ENCODE data around the gene ASB6. TPM values are rescaled to one million over a fixed set of nuclear protein-coding genes. Genes with fewer than 3 reads are reported as not detected.

ASB6 gene
- total RNA-seq, 1 donor: 17.8 TPM

GRCh38 chr9:129615407-129616285 is 26.3 kb downstream of the ASB6 start:
- Histone ChIP-seq H3K4me3 (ENCODE audit: low read length) (no peak overlapping the region), H3K9me3 (ENCODE audit: low read depth, low read length) (no peaks in the 10 kb centered on the region), H3K27me3 (ENCODE audit: insufficient read depth, low read length) (peaks cover 15% of the 10 kb centered on the region), H3K4me1 (ENCODE audit: insufficient read depth, low read length) (peaks cover 18% of the 10 kb centered on the region)

DNA sequence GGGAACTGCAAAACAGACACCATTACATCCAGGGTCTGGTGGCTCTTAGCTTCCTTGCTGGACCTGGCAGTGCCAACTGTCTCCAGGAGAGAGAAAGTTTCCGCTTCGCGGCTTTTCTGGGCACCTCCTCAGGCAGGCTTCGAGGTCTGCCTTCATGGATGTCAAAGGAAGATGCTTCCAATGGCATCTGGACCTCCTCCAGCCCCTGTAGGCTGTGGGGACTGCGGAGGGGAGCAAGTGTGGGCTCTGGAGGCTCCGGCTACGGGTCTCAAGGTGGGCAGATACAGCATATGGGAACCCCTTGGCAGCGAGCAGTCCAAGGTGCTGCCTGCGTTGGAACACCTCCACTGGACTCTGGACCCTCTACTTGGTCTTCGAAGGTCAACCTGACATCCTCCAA is 27.0 kb downstream of the ASB6 start:
- peaks cover 13% of the 10 kb centered on the region for H3K4me1 ChIP-seq (ENCODE audit: insufficient read depth, low read length)
- no peak overlapping the region for H3K4me3 ChIP-seq (ENCODE audit: low read length)
- no peaks in the 10 kb centered on the region for H3K9me3 ChIP-seq (ENCODE audit: low read depth, low read length)
- peaks cover 11% of the 10 kb centered on the region for H3K27me3 ChIP-seq (ENCODE audit: insufficient read depth, low read length)

DNA sequence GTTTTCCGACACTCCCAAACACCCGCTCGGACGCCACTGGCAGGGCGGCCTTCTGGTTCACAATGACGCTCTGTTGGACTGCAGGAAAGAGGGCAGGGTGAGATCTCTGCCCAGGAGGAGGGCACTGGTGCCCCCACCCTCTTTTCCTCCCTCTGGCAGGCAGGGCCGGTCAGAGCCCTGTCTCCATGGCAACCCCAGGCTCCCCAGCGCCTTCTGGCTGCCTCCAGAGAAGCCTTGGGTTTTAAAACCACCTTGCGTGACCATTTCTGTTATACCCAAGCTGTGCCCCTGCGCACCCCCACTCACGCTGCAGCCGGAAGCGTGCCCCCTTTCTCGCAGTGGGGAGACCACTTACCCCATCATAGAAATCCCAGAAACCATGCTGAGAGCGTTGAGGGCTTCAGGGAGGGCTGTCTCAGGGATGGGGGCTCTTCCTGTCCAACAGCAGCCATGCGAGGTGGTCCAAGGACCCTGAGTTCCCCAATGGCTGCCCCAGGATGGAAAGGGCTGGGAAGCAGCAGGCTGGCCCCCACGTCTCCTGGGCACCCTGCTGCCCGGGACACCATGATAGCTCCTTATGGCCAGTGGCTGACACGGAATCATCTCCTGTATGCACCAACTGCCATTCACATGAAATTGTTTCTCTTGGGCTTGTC is 28.3 kb downstream of the ASB6 start:
- Histone ChIP-seq H3K4me1 (ENCODE audit: insufficient read depth, low read length) (peaks cover 20% of the 10 kb centered on the region), H3K27me3 (ENCODE audit: insufficient read depth, low read length) (no peaks in the 10 kb centered on the region), H3K9me3 (ENCODE audit: low read depth, low read length) (no peaks in the 10 kb centered on the region), H3K4me3 (ENCODE audit: low read length) (no peak overlapping the region)

DNA sequence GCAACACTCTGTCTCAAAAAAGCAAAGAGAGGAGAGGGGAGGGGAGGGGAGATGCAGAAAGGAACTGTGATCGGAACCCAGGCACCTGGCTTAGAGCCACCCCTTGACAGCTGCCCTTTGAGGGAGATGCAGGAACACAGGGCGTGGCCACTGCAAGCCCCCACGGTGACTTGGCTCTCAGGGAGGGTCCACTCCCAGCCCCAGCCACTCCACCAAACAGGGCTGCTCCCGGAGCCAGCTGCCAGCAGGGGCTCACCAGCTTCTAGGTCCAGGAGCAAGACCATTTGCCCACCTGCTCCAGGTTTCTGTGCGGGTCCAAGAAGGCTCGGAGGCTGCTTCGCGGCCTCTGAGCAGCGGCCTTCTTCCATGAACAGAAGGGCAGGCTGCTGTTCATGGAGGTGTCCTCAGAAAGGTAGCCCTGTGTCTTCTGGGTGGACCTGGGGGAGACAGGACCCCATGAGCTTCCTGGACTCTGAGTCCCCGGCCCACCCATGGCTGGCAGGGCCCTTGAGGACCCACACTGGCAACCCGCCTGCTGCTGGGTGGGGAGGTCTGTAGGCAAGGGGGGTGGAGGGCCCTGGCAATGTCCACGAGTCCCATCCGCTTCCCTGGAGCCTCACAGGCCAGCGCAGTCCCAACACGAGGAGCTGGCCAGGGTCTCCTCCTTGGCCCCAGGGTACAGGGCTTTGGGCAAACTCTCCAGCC is 29.0 kb downstream of the ASB6 start:
- Histone ChIP-seq H3K4me1 (ENCODE audit: insufficient read depth, low read length) (peaks cover 27% of the 10 kb centered on the region), H3K9me3 (ENCODE audit: low read depth, low read length) (no peaks in the 10 kb centered on the region), H3K4me3 (ENCODE audit: low read length) (no peak overlapping the region), H3K27me3 (ENCODE audit: insufficient read depth, low read length) (no peaks in the 10 kb centered on the region)

- peaks cover 36% of the 10 kb centered on the region for H3K4me1 ChIP-seq (ENCODE audit: insufficient read depth, low read length)
These were observed 29.8 kb downstream of the ASB6 start for GRCh38 chr9:129612123-129612522.

GRCh38 chr9:129611307-129611800 is 30.6 kb downstream of the ASB6 start:
- H3K9me3 ChIP-seq (ENCODE audit: low read depth, low read length): no peaks in the 10 kb centered on the region
- H3K27me3 ChIP-seq (ENCODE audit: insufficient read depth, low read length): no peaks in the 10 kb centered on the region
- H3K4me3 ChIP-seq (ENCODE audit: low read length): no peak overlapping the region
- H3K4me1 ChIP-seq (ENCODE audit: insufficient read depth, low read length): peaks cover 42% of the 10 kb centered on the region

More at GRCh38 chr9:129612123-129612522, 29.8 kb downstream of the ASB6 start:
- Histone ChIP-seq H3K4me3 (ENCODE audit: low read length) (no peak overlapping the region), H3K27me3 (ENCODE audit: insufficient read depth, low read length) (no peaks in the 10 kb centered on the region), H3K9me3 (ENCODE audit: low read depth, low read length) (no peaks in the 10 kb centered on the region)

- peak overlapping the region; percentile 53 for H3K4me3 ChIP-seq (ENCODE audit: low read length)
These were observed 31.3 kb downstream of the ASB6 start for GRCh38 chr9:129610473-129611306.

GRCh38 chr9:129610213-129610472 is 31.8 kb downstream of the ASB6 start:
- no peaks in the 10 kb centered on the region for H3K9me3 ChIP-seq (ENCODE audit: low read depth, low read length)
- H3K4me3 ChIP-seq (ENCODE audit: low read length): peak overlapping the region; percentile 53
- no peaks in the 10 kb centered on the region for H3K27me3 ChIP-seq (ENCODE audit: insufficient read depth, low read length)
- peaks cover 42% of the 10 kb centered on the region for H3K4me1 ChIP-seq (ENCODE audit: insufficient read depth, low read length)

More at GRCh38 chr9:129610473-129611306, 31.3 kb downstream of the ASB6 start:
- H3K4me1 ChIP-seq (ENCODE audit: insufficient read depth, low read length): peaks cover 42% of the 10 kb centered on the region
- H3K9me3 ChIP-seq (ENCODE audit: low read depth, low read length): no peaks in the 10 kb centered on the region
- no peaks in the 10 kb centered on the region for H3K27me3 ChIP-seq (ENCODE audit: insufficient read depth, low read length)

DNA sequence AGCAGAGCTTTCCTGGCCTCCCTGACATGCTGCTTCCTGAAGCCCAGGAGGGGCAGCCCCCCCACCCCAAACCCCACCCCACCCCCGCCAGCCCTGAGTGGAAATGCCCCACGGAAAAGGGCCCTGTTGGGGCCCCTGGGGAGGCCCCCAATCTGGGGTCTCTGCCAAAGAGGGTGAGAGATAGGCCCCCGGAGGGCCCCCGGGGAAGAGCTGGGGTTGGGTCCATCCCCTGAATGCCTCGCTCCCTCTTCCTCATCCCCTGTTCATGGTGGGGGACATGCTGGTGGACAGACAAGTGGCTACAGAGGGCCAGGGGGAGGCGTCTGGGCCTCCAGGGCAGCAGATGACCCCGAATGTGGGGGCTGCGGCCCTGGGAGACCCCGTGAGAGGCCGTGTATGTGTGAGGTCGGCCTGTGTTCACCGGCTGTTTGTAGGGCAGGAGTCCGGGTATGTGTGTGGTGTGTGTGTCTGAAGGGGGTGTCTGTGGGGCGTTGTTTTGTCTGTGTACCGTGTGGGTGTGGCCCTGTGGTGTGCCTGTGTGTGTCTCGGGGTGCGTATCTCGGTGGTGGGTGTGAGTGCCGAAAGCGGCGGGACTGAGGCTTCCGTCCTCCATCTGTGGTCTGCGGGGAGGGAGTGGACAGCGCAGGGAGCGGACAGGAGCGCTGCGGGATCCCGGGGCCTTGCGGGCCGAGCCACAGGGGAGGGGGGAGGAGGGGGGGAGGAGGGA is 32.3 kb downstream of the ASB6 start:
- H3K4me1 ChIP-seq (ENCODE audit: insufficient read depth, low read length): peaks cover 44% of the 10 kb centered on the region
- H3K4me3 ChIP-seq (ENCODE audit: low read length): no peak overlapping the region

DNA sequence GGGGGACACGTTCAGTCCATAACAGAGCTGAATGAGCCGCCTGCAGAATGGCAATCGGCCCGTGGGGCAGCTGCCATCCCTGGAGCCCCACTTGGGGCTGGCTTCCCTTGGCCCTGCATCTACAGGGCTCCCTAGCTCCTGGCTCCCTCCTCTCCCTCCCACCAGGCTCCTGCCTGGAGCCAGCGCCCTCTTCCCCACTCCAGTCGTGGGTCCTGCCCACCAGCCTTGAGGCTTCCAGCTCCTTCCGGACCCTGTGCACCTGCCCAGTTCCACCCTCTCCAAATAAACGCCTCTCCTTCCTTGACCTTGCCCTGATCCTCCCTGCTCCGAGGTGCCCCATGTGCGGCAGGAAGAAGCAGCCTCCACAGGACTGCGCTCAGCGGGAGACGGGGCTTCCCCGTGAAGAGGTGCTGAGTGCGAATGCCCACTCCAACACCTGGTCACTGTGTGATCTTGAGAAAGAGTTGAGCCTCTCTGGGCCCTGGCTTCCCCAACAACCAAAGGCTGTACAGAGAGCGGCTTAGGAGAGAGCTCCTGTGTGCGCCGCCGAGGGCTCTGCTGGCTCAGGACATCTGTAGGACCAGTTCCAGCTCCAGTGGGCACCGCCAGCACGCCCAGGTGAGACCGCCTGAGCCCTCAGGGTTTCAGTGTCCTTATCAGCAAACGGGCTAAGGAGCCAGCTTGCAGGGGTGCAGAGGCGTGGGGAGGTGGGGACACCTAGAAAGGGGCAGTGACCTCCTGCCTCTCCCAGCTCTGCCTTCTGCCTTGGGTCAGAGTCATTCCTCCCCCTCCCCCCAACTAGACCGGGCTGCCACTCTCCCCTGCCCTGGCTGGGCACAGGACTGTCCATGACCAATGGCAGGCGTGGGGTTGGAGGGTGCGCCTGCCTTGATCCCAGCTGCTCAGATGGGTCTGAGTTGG is 33.1 kb downstream of the ASB6 start:
- Histone ChIP-seq H3K4me1 (ENCODE audit: insufficient read depth, low read length) (peaks cover 45% of the 10 kb centered on the region), H3K27me3 (ENCODE audit: insufficient read depth, low read length) (no peaks in the 10 kb centered on the region), H3K4me3 (ENCODE audit: low read length) (no peak overlapping the region), H3K9me3 (ENCODE audit: low read depth, low read length) (no peaks in the 10 kb centered on the region)

More for the DNA sequence above, 32.3 kb downstream of the ASB6 start:
- Histone ChIP-seq H3K27me3 (ENCODE audit: insufficient read depth, low read length) (no peaks in the 10 kb centered on the region), H3K9me3 (ENCODE audit: low read depth, low read length) (no peaks in the 10 kb centered on the region)

DNA sequence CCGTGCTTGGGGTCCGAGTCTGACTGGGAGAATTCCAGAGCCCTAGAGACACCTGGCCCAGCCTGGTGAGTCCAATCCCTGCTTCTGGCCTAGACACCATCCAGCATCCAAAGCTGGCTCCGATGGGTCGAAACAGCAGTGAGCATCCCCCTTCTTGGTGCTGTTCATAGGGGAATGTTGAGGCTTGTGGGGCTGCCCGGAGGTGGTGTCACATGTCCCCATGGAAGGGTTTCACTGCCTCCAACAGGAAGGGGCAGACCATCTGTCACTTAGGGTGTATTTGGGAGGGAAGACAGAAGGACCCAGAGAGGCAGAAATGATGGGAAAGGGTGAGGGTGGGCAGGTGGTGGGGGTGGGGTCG is 34.9 kb downstream of the ASB6 start:
- no peaks in the 10 kb centered on the region for H3K27me3 ChIP-seq (ENCODE audit: insufficient read depth, low read length)
- H3K4me1 ChIP-seq (ENCODE audit: insufficient read depth, low read length): peaks cover 56% of the 10 kb centered on the region
- no peaks in the 10 kb centered on the region for H3K9me3 ChIP-seq (ENCODE audit: low read depth, low read length)
- H3K4me3 ChIP-seq (ENCODE audit: low read length): no peak overlapping the region

GRCh38 chr9:129606161-129607026 is 35.6 kb downstream of the ASB6 start:
- no peaks in the 10 kb centered on the region for H3K27me3 ChIP-seq (ENCODE audit: insufficient read depth, low read length)
- H3K4me3 ChIP-seq (ENCODE audit: low read length): no peak overlapping the region
- H3K9me3 ChIP-seq (ENCODE audit: low read depth, low read length): no peaks in the 10 kb centered on the region
- peaks cover 56% of the 10 kb centered on the region for H3K4me1 ChIP-seq (ENCODE audit: insufficient read depth, low read length)

All from mononuclear cell (primary cell).